ENCODE measurements around the gene C16orf74.

C16orf74 gene

GRCh38 chr16:85735946-85736345 is 14.9 kb downstream of the C16orf74 start:
- no peak overlapping the region for H3K4me3 ChIP-seq (replicated peaks in 1 of 2; ENCODE audit: low read depth in 2 of 2, low read length in 2 of 2)
- TF ChIP-seq CTCF (IDR thresholded peaks at IDR 0.05; ENCODE audit: low read depth, low read length), result no peak
- DNase-seq (ENCODE audit: low read depth in 2 of 2), result no peak

- H3K4me3 ChIP-seq (replicated peaks in 1 of 2; ENCODE audit: low read depth in 2 of 2, low read length in 2 of 2), result no peak overlapping the region
- no peak for TF ChIP-seq CTCF (IDR thresholded peaks at IDR 0.05; ENCODE audit: low read depth, low read length)
- DNase-seq (ENCODE audit: low read depth in 2 of 2), result no peak
These were observed 15.7 kb downstream of the C16orf74 start for GRCh38 chr16:85735225-85735635.

GRCh38 chr16:85734311-85735017 is 16.4 kb downstream of the C16orf74 start:
- TF ChIP-seq CTCF (IDR thresholded peaks at IDR 0.05; ENCODE audit: low read depth, low read length), result no peak
- no peak overlapping the region for H3K4me3 ChIP-seq (replicated peaks in 1 of 2; ENCODE audit: low read depth in 2 of 2, low read length in 2 of 2)
- DNase-seq (ENCODE audit: low read depth in 2 of 2), result no peak

- TF ChIP-seq CTCF (IDR thresholded peaks at IDR 0.05; ENCODE audit: low read depth, low read length), result no peak
These were observed 17.1 kb downstream of the C16orf74 start for GRCh38 chr16:85733839-85734170.

GRCh38 chr16:85733155-85733838 is 17.6 kb downstream of the C16orf74 start:
- H3K4me3 ChIP-seq (replicated peaks in 1 of 2; ENCODE audit: low read depth in 2 of 2, low read length in 2 of 2), result no peak overlapping the region
- TF ChIP-seq CTCF (IDR thresholded peaks at IDR 0.05; ENCODE audit: low read depth, low read length), result no peak
- peak; percentile 60 to 68 for DNase-seq (ENCODE audit: low read depth in 2 of 2)

More at GRCh38 chr16:85733839-85734170, 17.1 kb downstream of the C16orf74 start:
- DNase-seq (ENCODE audit: low read depth in 2 of 2), result peak; percentile 32 to 44
- no peak overlapping the region for H3K4me3 ChIP-seq (replicated peaks in 1 of 2; ENCODE audit: low read depth in 2 of 2, low read length in 2 of 2)

GRCh38 chr16:85731179-85731578 is 19.7 kb downstream of the C16orf74 start:
- no peak for DNase-seq (ENCODE audit: low read depth in 2 of 2)
- no peak for TF ChIP-seq CTCF (IDR thresholded peaks at IDR 0.05; ENCODE audit: low read depth, low read length)

More at GRCh38 chr16:85731179-85731578, 19.7 kb downstream of the C16orf74 start:
- H3K4me3 ChIP-seq (replicated peaks in 1 of 2; ENCODE audit: low read depth in 2 of 2, low read length in 2 of 2), result no peak overlapping the region

Measured in cardiac fibroblast (primary cell).